OCI-LY7 (cell line): ENCODE data around the gene KIF2B.

ENCODE experiments used
- CTCF ChIP-seq: fragments of 200-600 bp; sonication (generic); conservative IDR thresholded peaks from 2 replicates; pipeline ENCODE4 v1.5.1; 2014; ENCODE audit warnings: mild to moderate bottlenecking, antibody characterized with exemption, low read length, moderate library complexity, mixed read lengths
- EZH2phosphoT487 ChIP-seq: fragments of 200-600 bp; sonication (generic); IDR thresholded peaks from 2 replicates; pipeline ENCODE4 v1.6.1; 2018; ENCODE audit warnings: low read depth, borderline replicate concordance, mild to moderate bottlenecking, mixed run types, antibody characterized with exemption, low read length, moderate library complexity, mixed read lengths

GRCh38 chr17:53792451-53792850 lies 30.3 kb upstream of the KIF2B start:
- TF ChIP-seq CTCF (no peak), EZH2phosphoT487 (no peak)
